Transverse colon (tissue), 4 donors: ENCODE data around the gene SNAI3. TPM values are rescaled to one million over a fixed set of nuclear protein-coding genes. Genes with fewer than 3 reads are reported as not detected.

Experiments used
- DNase-seq: peaks from one replicate; pipeline ENCODE4 v3.0.0-alpha.2; 2019
- H3K27ac ChIP-seq, 4 donors: fragments of 200-600 bp; sonication (generic); 2 replicates each; pipeline ENCODE4 v1.5.1; 2016 to 2018; ENCODE audit warnings: inconsistent platforms in 4 of 4
- H3K27me3 ChIP-seq: fragments of 200-600 bp; sonication (generic); 2 replicates; pipeline ENCODE4 v1.5.1; 2017; ENCODE audit warnings: inconsistent platforms
- H3K36me3 ChIP-seq, 4 donors: fragments of 200-600 bp; sonication (generic); 2 replicates each; pipeline ENCODE4 v1.5.1; 2017 to 2019; ENCODE audit warnings: inconsistent platforms in 4 of 4
- H3K4me1 ChIP-seq, 4 donors: fragments of 200-600 bp; sonication (generic); 2 replicates each; pipeline ENCODE4 v1.5.1; 2017 to 2020; ENCODE audit warnings: inconsistent platforms in 4 of 4
- H3K4me3 ChIP-seq, 4 donors: fragments of 200-600 bp; sonication (generic); 1 replicate in 1 of 4; 2 replicates in 3 of 4; pipeline versions ENCODE4 v1.5.1 to v1.6.1; 2017 to 2019; ENCODE audit warnings: inconsistent platforms in 4 of 4
- H3K9me3 ChIP-seq, 2 donors: fragments of 200-600 bp; sonication (generic); 2 replicates each; pipeline ENCODE4 v1.5.1; 2017 to 2019; ENCODE audit warnings: inconsistent platforms in 2 of 2
- CTCF ChIP-seq, 5 experiments: fragments of 200-600 bp in 3 of 5; fragments of 450-650 bp in 2 of 5; sonication (generic) in 3 of 5; IDR thresholded peaks; 1 replicate in 2 of 5; 2 replicates in 3 of 5; pipeline ENCODE4 v1.5.1; 2016 to 2017; ENCODE audit warnings: antibody characterized with exemption in 5 of 5, inconsistent platforms in 3 of 5, mild to moderate bottlenecking in 2 of 5, moderate library complexity in 1 of 5
- EP300 ChIP-seq: sonication (generic); formaldehyde crosslinking; IDR thresholded peaks from one replicate; pipeline ENCODE4 v1.6.1; 2017; ENCODE audit warnings: antibody characterized with exemption, low read depth
- POLR2A ChIP-seq: fragments of 450-650 bp; IDR thresholded peaks from one replicate; pipeline ENCODE4 v1.6.1; 2016; ENCODE audit warnings: antibody characterized with exemption, mild to moderate bottlenecking, moderate library complexity
- POLR2AphosphoS5 ChIP-seq, 3 donors: sonication (generic); formaldehyde crosslinking; IDR thresholded peaks; one replicate each; pipeline ENCODE4 v1.6.1; 2016; ENCODE audit warnings: antibody characterized with exemption in 3 of 3
- whole genome bisulfite sequencing, 2 donors: methylation state at CpG; one replicate each; pipeline ENCODE4 v1.1.5; 2018; ENCODE audit warnings: low coverage in 1 of 2; 5-methylcytosine and 5-hydroxymethylcytosine counted together
- in situ Hi-C, 4 donors: fragments of 200-750 bp; cut with MboI; loops; one replicate each; pipeline versions ENCODE4 v1.15.0 to v1.15.1; 2017; ENCODE audit warnings: low sequenced_read_pairs in 3 of 4, low pct_ligation_motif_present in 1 of 4, low pct_unique_long_range_greater_than_20kb in 1 of 4
- intact Hi-C: fragments of 100-400 bp; cut with DNase I; formaldehyde crosslinking; loops from one replicate; pipeline ENCODE4 v1.15.1; 2023; ENCODE audit warnings: low total_unique reads
- total RNA-seq, 4 donors: library from RNA; depleted of rRNA; stranded (reverse); fragments of >200 nt; gene quantifications; one replicate each; pipeline ENCODE4 v1.1.0, GENCODE V29; 2016

Gene SNAI3
- total RNA-seq, 4 donors from 2014 or later: 0.27 to 2.9 (median 0.75) TPM; not detected in 1

- no peaks in the 10 kb centered on the region for H3K9me3 ChIP-seq
- no peak overlapping the region for H3K4me3 ChIP-seq
- intact Hi-C loops: no loop called here
- in situ Hi-C loops: no loop called here
- TF ChIP-seq POLR2AphosphoS5 (IDR thresholded peaks at IDR 0.05) (no peak), EP300 (no peak), CTCF (IDR thresholded peaks at IDR 0.05) (no peak), POLR2A (no peak)
- H3K36me3 ChIP-seq: peaks cover 0 to 7% (median 0%) of the 10 kb centered on the region in 4 donors
- H3K4me1 ChIP-seq: peaks cover 3 to 17% (median 10%) of the 10 kb centered on the region in 4 donors
- H3K27ac ChIP-seq: no peak overlapping the region
- no peak for DNase-seq
- 93% methylated on average over 46 of the region's 50 CpGs; no CpG with 5 or more reads in 1 of the 2 donors for WGBS, 2 donors
- no peaks in the 10 kb centered on the region for H3K27me3 ChIP-seq
These were observed 31.1 kb downstream of the SNAI3 start for GRCh38 chr16:88655053-88655732.

GRCh38 chr16:88654363-88655052 is 31.8 kb downstream of the SNAI3 start:
- no peak for DNase-seq
- WGBS, 2 donors: 87 to 90% methylated on average over 3 to 21 of the region's 28 CpGs
- H3K36me3 ChIP-seq: peaks cover 0 to 7% (median 0%) of the 10 kb centered on the region in 4 donors

DNA sequence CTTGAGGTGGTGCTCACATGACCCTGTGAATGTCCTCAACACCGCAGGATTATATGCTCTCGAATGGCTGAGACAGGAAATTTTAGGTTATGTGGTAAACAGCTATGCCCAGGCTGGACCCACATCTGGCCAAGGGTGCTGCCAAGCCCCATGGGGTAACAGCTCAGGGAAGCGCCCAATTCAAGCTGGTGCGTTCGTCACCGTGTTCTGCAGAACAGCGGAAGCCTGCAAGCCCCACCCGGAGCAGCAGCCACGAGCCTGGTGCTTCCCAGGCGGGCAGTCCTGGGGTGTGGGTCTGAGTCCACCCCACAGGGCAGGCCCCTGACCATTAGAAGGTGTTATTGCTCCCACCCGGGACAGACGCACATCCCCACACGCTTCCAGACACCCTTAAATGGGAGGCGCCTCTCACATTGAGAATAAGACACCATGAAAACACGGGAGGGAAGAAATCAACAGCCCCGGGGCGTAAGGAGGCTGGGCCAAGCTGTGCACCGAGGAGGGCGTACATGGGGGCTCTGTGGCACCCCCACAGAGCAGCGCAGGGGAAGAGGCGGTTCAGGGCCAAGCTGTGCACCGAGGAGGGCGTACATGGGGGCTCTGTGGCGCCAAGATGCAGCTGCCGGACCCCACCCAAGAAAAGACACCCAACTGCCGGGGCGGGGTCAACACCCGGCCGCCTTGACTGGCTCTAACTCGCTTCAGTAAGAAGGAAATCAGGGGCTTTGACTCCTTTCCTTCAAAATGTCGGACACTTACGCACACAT is 32.5 kb downstream of the SNAI3 start:
- peaks cover 9 to 24% (median 21%) of the 10 kb centered on the region in 4 donors for H3K4me1 ChIP-seq
- H3K27me3 ChIP-seq: no peaks in the 10 kb centered on the region
- no peaks in the 10 kb centered on the region for H3K9me3 ChIP-seq
- intact Hi-C loops: no loop called here
- peaks cover 0 to 7% (median 0%) of the 10 kb centered on the region in 4 donors for H3K36me3 ChIP-seq
- TF ChIP-seq CTCF (IDR thresholded peaks at IDR 0.05) (no peak), POLR2AphosphoS5 (IDR thresholded peaks at IDR 0.05) (no peak), POLR2A (no peak), EP300 (no peak)
- in situ Hi-C loops: no loop called here
- 83 to 88% methylated on average over 7 to 28 of the region's 32 CpGs for WGBS, 2 donors
- no peak overlapping the region for H3K4me3 ChIP-seq
- no peak for DNase-seq
- no peak overlapping the region for H3K27ac ChIP-seq

More at GRCh38 chr16:88654363-88655052, 31.8 kb downstream of the SNAI3 start:
- H3K27me3 ChIP-seq: no peaks in the 10 kb centered on the region
- no peaks in the 10 kb centered on the region for H3K9me3 ChIP-seq
- H3K27ac ChIP-seq: no peak overlapping the region
- peaks cover 7 to 19% (median 15%) of the 10 kb centered on the region in 4 donors for H3K4me1 ChIP-seq
- intact Hi-C loops: no loop called here
- TF ChIP-seq EP300: no peak
- TF ChIP-seq POLR2AphosphoS5 (IDR thresholded peaks at IDR 0.05): no peak
- no peak for TF ChIP-seq POLR2A
- no peak for TF ChIP-seq CTCF (IDR thresholded peaks at IDR 0.05)
- in situ Hi-C loops: no loop called here
- H3K4me3 ChIP-seq: no peak overlapping the region

DNA sequence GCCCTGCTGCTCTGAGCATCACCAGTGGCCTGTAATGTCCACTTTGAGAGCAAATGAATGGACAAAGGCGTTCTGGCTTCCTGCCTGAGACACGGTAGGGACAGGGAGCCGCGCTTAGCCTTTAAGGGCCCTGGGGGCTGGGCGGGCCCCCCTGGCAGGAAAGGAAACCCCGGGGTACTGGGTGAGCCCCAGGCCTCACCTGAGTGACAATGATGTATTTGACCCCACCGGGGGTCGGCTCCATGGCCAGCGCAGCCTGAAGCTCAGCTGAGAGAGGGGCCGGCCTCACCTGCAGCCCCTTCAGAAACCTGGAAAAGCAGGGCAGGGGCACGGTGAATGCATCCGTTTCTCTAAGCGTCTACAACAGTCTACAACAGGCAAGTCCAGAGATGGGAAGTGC is 33.2 kb downstream of the SNAI3 start:
- Histone ChIP-seq H3K27ac (no peak overlapping the region), H3K4me1 (peaks cover 9 to 24% (median 21%) of the 10 kb centered on the region in 4 donors), H3K9me3 (no peaks in the 10 kb centered on the region), H3K36me3 (peaks cover 0 to 7% (median 0%) of the 10 kb centered on the region in 4 donors), H3K27me3 (no peaks in the 10 kb centered on the region), H3K4me3 (no peak overlapping the region)
- 95 to 100% methylated on average over 3 to 13 of the region's 13 CpGs for WGBS, 2 donors
- in situ Hi-C loops: no loop called here
- TF ChIP-seq POLR2A (no peak), POLR2AphosphoS5 (IDR thresholded peaks at IDR 0.05) (no peak), EP300 (no peak), CTCF (IDR thresholded peaks at IDR 0.05) (no peak)
- intact Hi-C loops: no loop called here
- DNase-seq: no peak
